ENCODE data around the gene LYRM4. TPM values are rescaled to one million over a fixed set of nuclear protein-coding genes. Genes with fewer than 3 reads are reported as not detected.

LYRM4 gene
- total and polyA plus RNA-seq, 8 donors, result 8.7 to 14.9 (median 12.6) TPM

DNA sequence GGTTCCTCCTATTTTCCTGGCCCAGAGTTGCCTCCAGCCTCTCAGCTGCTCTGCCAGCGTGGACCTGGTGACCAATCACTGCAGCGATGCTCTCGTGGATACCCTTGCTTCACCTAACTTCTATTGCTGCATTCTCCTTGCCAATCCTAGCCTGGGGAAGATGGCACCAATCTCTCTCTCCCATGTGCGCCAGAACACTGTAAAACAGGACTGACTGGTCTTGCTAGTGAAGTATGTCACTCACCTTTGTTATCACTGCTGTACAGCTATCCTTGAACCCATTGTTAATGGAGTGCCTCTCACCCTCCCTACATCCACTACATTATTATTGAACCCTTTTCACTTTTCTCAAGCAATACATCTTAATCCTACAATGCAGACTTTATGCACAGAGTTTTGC is 80.1 kb downstream of the LYRM4 start:
- no peak for FAIRE-seq
- H3K9me3 ChIP-seq, result no peaks in the 10 kb centered on the region
- H3K4me3 ChIP-seq, result no peak overlapping the region
- TF ChIP-seq CTCF (IDR thresholded peaks at IDR 0.05), result no peak
- H3K27me3 ChIP-seq, result no peaks in the 10 kb centered on the region
- no peak overlapping the region for H3K27ac ChIP-seq
- no peaks in the 10 kb centered on the region for H3K4me1 ChIP-seq
- no peaks in the 10 kb centered on the region for H3K36me3 ChIP-seq
- no peak for ATAC-seq
- WGBS, 2 donors, result 91 to 93% methylated on average over 4 of the region's 4 CpGs
- intact Hi-C loops (cut with DNase I), result no loop called here
- DNase-seq, result no peak

DNA sequence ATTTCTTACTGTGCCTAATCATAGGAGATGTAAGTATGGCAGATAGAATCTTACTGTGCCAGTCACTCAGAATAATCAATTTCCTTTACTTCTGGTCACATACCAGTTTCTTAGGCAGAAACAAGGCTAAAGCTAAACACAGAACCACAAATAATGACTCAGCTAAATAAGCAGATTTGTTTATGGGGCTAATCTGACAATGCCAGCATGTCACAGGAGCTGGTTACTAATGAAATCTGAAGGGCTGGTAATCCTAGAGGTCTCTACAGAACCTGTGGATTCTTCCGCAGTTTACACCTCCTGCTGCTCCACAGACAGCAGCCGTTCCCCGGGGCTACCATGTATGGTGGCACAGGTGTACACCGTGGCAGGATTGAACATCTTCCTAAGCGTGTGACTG is 80.8 kb downstream of the LYRM4 start:
- no peaks in the 10 kb centered on the region for H3K9me3 ChIP-seq
- DNase-seq (no peak), FAIRE-seq (no peak), ATAC-seq (no peak)
- H3K4me3 ChIP-seq, result no peak overlapping the region
- no peak for TF ChIP-seq CTCF (IDR thresholded peaks at IDR 0.05)
- H3K27ac ChIP-seq, result no peak overlapping the region
- no peaks in the 10 kb centered on the region for H3K36me3 ChIP-seq
- no peaks in the 10 kb centered on the region for H3K4me1 ChIP-seq
- intact Hi-C loops (cut with DNase I), result no loop called here
- H3K27me3 ChIP-seq, result no peaks in the 10 kb centered on the region
- 91 to 93% methylated on average over 5 of the region's 5 CpGs for WGBS, 2 donors

DNA sequence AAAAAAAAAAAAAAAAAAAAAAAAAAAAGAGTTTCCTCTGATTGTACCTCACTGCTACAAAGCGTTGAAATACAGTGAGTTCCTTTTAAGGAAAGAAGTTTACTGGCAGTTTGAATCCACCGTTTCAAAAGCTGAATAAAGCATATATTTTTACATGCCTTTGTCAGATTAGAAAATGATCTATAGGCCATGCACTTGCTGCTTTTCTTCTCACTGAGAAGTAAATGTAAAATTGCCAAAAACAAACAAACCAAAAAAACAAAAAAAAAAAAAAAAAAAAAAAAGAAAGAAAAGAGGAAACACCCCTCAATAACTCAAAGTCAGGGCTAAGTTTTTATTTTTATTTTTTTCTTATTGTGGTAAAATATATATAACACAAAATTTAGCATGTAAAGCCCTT is 81.9 kb downstream of the LYRM4 start:
- ATAC-seq, result no peak
- H3K9me3 ChIP-seq, result no peaks in the 10 kb centered on the region
- H3K4me1 ChIP-seq, result no peaks in the 10 kb centered on the region
- WGBS, 2 donors, result 84 to 95% methylated on average over 2 of the region's 2 CpGs
- no peaks in the 10 kb centered on the region for H3K36me3 ChIP-seq
- H3K4me3 ChIP-seq, result no peak overlapping the region
- intact Hi-C loops (cut with DNase I), result no loop called here
- no peaks in the 10 kb centered on the region for H3K27me3 ChIP-seq
- H3K27ac ChIP-seq, result no peak overlapping the region
- TF ChIP-seq CTCF (IDR thresholded peaks at IDR 0.05), result no peak
- no peak for DNase-seq
- FAIRE-seq, result no peak

GRCh38 chr6:5175635-5176034 is 85.1 kb downstream of the LYRM4 start:
- TF ChIP-seq CTCF (IDR thresholded peaks at IDR 0.05), result no peak
- DNase-seq, result no peak
- H3K36me3 ChIP-seq, result no peaks in the 10 kb centered on the region
- no peak overlapping the region for H3K27ac ChIP-seq
- H3K4me1 ChIP-seq, result no peaks in the 10 kb centered on the region
- no peak for FAIRE-seq
- no peaks in the 10 kb centered on the region for H3K27me3 ChIP-seq
- H3K4me3 ChIP-seq, result no peak overlapping the region
- intact Hi-C loops (cut with DNase I), result no loop called here
- ATAC-seq, result peak in 1 of 4 donors; percentile 26
- 85 to 91% methylated on average over 6 of the region's 6 CpGs for WGBS, 2 donors
- no peaks in the 10 kb centered on the region for H3K9me3 ChIP-seq

- no peak for ATAC-seq
- 66 to 73% methylated on average over 10 of the region's 10 CpGs for WGBS, 2 donors
- intact Hi-C loops (cut with DNase I), result no loop called here
- Histone ChIP-seq H3K4me1 (no peaks in the 10 kb centered on the region), H3K27me3 (no peaks in the 10 kb centered on the region), H3K27ac (no peak overlapping the region), H3K9me3 (no peaks in the 10 kb centered on the region), H3K4me3 (no peak overlapping the region), H3K36me3 (no peaks in the 10 kb centered on the region)
- no peak for TF ChIP-seq CTCF (IDR thresholded peaks at IDR 0.05)
- DNase-seq, result no peak
- no peak for FAIRE-seq
Measured at GRCh38 chr6:5174756-5175549, 85.8 kb downstream of the LYRM4 start.
